ENCODE measurements around the gene GPR17.

- TF ChIP-seq, protein P1, sequence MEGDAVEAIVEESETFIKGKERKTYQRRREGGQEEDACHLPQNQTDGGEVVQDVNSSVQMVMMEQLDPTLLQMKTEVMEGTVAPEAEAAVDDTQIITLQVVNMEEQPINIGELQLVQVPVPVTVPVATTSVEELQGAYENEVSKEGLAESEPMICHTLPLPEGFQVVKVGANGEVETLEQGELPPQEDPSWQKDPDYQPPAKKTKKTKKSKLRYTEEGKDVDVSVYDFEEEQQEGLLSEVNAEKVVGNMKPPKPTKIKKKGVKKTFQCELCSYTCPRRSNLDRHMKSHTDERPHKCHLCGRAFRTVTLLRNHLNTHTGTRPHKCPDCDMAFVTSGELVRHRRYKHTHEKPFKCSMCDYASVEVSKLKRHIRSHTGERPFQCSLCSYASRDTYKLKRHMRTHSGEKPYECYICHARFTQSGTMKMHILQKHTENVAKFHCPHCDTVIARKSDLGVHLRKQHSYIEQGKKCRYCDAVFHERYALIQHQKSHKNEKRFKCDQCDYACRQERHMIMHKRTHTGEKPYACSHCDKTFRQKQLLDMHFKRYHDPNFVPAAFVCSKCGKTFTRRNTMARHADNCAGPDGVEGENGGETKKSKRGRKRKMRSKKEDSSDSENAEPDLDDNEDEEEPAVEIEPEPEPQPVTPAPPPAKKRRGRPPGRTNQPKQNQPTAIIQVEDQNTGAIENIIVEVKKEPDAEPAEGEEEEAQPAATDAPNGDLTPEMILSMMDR (conservative IDR thresholded peaks at IDR 0.05 in 1 of 2, IDR thresholded peaks at IDR 0.05 in 1 of 2; ENCODE audit: low read depth in 1 of 2, low read length in 2 of 2): no peak
- TF ChIP-seq EZH2 (IDR thresholded peaks at IDR 0.05; ENCODE audit: low read length, missing control alignments): no peak
These were observed 2.4 kb downstream of the GPR17 start for GRCh38 chr2:127648321-127648720.
